Dedifferentiated amniotic fluid mesenchymal stem cell (primary cell): ENCODE results near the gene ABCC6.
"Not testable (repeated sequence)": the region's sequence is repeated elsewhere in the genome, so short reads cannot be mapped to it uniquely, and the experiment has no call there.

ENCODE experiments used
- DNase-seq: peaks from one replicate; pipeline ENCODE4 v3.0.0-alpha.2; 2016; ENCODE audit errors: extremely low spot score

ABCC6 gene

DNA sequence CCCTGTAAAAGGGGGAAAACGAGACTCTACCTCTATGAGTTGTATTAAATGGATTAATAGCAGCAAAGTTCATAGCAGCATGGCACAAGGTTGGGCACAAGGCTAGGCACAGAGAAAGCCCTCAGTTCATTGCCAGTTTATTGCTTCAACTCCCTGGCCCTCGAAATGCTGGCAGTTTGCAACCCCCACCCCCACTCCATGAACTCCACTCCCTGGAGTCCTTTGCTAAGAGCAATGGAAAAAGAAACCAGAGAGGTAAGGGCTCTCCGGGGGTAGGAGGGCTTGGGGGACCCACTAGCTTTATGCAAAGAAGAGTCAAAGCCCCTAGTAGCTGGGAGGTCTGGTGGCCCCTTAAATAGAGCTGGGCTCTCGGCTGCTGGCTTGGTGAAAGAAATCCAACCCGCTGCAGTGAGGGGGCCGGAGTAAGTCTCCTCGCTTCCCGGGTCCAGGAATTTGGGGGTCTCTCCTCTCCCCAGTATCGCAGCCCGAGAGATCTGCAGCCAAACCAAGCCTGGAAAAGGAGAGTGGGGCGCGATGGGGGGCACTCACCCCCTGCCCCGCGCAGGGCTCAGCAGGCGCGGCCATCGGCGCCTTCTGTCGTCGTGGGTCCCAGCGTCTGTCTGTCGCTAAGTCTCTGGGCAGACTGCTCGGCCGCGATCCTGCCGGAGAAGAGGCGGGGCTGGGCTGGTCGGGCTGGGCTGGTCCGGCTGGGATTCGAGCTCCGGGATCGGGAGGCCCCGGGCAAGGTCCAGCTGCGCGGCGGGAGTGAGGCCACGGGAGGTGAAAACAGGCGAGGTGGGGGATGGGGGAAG lies at the start of gene ABCC6:
Gene ABCC6 (minus strand): TSS at position 645 of the 812 bp plus-strand sequence. CDS start 60 bp downstream, at position 585.
- DNase-seq: not testable (repeated sequence)

DNA sequence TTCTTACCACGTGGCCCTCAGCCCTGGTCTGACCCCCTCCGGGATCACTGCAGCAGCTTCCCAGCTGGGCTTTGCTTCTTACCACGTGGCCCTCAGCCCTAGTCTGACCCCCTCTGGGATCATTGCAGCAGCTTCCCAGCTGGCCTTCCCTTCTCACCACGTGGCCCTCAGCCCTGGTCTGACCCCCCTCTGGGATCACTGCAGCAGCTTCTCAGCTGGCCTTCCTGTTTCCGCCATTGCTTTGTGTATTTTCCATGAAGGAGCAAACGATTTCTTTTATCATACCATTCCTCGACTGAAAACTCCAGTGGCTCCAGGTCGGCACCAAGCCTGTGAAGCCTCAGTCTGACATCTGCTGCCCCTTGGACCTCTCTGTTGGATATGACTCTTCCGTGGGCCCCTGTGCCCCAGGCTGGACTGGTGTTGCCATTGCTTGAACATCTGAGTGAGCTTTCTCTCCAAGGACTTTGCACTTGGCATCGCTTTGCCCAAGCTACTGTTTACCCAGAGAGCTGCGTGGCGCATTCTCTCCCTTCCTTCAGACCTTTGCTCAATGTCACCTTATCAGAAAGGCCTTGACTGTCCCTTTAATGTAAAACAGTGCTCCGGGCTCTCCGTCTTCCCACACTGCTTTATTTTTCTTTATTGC lies 49.4 kb upstream of the ABCC6 start:
- DNase-seq: not testable (repeated sequence)

DNA sequence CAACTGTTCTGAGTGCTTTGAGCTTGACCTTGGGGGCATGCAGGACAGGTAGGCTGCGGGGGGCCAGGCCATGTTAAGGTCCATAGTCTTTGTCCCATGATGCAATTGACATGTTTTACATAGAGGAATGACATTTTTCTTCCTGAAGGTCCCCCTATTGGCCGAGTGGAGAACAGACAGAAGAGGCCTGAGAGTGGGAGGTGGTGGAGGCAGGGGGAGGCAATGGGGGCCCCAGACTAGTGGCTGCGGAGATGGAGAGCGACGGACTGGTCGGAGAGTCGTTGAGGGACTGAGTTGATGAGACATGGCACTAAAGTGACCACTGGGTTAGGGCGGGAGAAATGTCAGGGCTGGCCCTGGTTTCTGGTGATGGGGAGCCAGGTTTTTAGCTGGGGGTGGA lies 48.4 kb upstream of the ABCC6 start:
- not testable (repeated sequence) for DNase-seq

DNA sequence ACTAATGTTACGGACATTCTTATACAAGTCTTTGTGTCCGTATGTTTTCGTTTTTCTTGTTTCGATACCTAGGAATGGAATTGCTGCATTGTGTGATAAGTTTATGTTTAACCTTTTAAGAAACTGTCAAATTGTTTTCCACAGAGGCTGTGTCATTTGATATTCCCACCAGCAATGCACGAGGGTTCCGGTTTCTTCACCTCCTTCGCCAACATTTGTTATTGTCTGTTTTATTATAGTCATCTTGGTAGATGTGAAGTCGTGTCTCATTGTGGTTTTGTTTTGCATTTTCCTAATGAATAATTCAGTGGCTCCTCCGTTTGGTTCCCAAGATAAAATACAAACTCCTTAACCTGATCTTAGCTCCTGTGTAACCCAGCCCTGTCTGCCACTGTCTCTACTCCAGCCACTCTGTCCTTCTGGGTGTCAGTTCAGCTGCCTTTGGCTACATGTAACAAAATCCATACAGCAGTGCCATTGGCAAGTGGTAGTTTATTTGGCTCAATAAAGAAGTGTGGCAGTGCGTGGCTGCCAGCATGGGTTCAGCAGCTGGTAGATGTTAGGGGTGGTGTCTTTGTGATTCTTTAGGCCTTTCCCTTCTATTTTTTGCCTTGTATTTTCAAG lies 45.0 kb upstream of the ABCC6 start:
- not testable (repeated sequence) for DNase-seq

DNA sequence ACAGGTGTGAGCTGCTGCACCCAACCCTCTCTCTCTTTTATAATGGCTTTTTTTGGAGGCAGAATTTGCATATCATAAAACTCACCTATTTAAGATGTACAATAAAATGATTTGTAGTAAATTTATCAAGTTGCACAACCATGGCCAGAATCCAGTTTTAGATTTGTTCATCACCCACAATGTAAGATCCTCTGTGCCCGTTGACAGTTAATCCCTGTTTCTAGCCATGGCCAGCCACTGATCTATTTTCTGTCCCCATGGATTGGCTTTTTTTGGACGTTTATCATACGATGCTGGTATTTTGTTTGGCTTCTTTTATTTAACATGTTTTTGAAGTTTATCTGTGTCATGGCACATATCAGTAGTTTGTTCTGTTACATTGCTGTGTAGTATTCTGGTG lies 44.4 kb upstream of the ABCC6 start:
- DNase-seq: not testable (repeated sequence)

DNA sequence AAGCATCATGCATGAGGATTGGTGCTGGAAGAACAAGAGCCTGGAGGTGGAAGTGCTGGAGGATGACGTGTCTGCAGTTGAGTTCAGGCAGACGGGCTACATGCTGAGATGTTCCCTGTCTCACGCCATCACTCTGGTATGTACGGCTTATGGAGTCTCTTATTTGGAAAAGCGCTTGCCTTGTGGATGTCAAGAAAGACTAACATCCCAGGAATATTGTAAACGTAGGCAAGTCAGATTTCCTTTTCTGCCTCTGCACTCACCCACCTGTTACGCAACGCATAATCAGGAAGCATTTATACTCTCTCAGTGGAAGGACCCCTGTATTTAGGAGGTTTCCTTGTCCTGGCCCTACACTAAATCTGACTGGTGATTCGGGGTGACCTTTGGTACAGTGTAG lies 41.8 kb upstream of the ABCC6 start:
- not testable (repeated sequence) for DNase-seq

DNA sequence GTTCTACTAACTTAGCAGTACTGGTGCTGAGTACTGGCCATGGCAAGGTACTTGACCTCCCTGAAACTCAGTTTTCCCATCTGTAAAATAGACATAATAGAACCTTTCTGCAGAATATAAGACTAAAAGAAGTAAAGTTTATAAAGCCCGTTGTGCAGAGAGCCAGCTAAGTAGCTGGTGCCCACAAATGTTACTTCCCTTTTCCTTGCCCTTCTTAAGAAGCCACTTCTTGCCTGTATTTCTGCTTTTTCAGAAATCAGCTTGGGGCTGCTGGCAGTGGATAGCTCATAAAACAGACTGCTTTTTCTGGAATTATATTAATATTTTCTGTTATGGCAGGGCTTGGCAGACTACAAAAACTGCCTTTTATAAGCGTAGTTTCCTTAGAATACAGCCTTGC lies 40.7 kb upstream of the ABCC6 start:
- DNase-seq: not testable (repeated sequence)

DNA sequence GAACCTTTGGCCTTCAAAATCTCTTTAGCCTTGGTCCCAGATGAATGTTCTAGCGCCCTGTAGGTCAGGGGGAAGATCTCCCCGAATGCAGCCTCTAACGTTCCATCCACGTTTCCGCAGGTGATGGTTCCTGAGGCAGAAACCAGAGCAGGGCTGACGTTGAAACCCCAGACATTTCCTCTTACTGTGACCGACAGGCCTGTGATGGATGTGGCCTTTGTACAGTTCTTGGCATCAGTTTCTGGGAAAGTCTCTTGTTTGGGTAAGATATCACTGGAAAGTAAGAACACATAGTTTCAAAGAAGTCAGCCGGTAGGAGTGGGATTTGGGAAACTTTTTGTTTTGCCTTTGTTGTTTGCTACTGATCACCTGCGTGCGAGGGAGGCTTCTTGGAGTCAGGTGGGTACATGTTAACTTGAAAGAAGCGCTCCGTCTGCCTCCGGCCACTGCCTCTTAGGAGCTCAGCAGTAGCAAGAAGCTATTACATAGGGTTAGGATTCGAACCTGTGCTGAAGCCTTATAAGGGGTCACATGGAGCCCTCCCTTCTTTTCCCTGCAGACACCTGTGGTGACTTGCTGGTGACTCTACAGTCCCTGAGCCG lies 39.8 kb upstream of the ABCC6 start:
- not testable (repeated sequence) for DNase-seq

DNA sequence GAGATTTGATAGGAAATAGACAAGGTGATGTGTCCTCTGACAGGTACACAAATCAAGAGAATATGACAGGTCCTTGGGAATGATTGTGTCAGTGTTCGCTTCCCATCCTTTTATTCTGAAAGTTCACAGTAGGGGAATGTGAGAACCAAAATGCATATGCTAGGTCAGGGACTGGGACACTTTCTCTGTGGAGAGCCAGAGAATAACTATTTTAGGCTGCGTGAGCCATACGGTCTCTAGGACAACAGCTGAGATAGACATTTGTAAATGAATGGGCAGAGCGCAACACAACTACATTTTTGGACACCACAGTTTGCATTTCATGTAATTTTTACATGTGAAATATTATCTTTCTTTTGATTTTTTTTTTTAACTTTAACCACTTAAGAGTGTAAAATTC lies 36.7 kb upstream of the ABCC6 start:
- not testable (repeated sequence) for DNase-seq

DNA sequence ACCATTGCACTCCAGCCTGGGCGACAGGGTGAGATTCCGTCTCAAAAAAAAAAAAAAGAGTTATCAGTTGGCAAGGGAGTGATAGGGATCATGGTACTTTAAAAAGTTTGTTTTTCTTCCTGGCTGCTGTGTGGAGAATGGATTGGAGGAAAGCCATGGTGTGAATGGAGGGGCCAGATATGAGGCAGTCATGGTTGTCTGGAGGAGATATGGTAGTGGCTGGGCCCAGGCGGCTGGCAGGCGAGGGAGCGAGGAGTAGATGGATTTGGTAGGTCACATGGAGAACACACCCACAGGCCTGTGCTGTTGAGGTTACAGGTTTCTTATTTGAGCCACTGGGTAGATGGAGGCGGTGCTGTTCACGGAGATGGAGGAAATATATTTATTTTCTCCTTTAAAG lies 35.5 kb upstream of the ABCC6 start:
- DNase-seq: not testable (repeated sequence)

DNA sequence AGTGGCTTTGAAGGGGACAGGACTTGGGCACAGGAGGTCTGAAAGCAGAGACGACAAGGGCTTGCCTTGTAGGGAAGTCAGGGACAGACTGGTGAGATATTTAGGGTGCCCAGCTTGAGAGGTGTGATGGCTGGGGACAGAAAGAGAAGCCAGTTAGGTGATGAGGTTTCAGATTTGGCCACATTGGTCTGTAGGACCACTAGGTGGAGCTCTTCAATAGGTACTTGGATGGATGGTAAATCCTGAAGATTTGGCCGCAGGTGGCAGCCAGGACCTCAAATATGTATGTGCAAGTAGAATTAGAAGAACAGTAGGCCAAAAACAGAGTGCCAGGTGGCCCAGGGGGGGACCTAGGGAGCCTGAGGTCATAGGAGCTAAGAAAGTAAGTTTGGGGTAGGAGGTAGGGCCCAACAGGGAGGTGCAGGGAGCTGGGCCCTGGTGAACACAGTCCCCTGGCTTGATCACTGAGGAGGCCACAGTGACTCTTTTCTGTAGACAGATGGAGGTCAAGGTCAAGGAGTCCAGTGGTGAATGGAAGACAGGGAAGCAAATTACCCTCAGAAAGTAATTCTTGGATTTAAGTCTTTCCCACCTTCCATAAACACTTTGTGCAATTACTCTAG lies 34.1 kb upstream of the ABCC6 start:
- DNase-seq: not testable (repeated sequence)

DNA sequence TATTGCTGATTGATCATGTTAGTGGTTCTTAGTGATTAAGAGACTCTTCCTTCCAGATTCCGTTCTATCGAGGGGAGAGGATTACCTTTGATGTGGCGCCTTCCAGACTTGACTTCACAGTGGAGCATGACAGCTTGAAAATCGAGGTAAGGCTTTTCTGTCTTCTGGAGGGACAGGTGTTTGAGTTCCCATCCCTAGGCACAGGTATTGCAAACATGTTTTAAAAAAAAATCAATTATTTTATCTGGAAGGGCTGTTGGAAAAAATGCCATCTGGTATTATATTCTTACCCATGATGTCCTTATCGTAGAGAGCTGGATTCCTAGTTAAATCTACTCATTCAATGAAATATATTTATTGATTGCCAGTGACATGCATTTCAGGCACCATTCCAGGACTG lies 29.1 kb upstream of the ABCC6 start:
- not testable (repeated sequence) for DNase-seq

DNA sequence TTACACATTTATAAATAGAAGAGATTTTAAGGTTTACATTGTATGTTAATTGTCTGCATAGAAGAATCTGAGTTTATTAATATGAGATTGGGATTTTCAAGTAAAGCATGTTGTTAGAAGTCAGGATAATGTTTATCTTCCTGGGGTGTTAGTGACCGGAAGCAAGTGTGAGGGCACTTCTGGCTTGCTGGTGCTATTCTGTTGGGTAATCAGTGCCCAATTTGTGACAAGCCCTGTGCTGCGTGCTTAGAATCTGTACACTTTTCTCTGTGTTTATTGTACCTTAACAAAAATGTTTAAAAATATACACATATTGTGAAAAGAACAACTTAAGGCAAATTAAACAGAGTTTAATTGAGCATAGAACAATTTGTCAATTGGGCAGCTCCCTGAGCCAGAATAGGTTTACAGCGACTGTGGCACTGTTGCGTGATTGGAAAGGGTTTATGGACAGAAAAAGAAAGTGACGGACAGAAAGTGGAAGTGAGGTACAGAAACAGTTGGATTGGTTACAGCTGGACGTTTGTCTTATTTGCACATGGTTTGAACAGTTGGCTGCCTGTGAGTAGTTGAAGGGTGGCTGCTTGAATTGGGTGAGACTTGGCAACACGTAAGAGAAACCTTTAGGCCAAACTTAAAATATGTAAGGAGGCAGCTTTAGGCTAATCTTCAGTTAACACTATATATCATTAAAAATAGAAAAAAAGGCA lies 26.5 kb upstream of the ABCC6 start:
- DNase-seq: not testable (repeated sequence)

DNA sequence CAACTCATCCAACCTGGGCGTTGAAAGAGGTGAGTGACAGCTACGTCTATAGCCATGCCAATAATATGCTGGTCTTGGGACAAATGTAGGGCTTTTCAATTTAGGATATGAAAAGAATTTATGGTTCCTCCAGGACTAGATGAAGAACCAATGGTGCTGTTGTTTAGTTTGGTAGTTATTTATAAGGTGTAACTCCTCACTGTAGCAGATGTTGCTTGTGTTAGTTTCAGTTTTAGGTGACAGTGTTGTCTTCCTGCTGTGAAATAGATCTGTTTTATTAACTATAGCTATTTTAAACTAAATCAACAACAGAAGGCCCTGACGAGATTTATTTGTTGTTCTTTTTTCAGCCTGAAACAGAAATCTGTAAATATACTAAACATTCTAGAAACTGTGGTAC lies 24.1 kb upstream of the ABCC6 start:
- not testable (repeated sequence) for DNase-seq

DNA sequence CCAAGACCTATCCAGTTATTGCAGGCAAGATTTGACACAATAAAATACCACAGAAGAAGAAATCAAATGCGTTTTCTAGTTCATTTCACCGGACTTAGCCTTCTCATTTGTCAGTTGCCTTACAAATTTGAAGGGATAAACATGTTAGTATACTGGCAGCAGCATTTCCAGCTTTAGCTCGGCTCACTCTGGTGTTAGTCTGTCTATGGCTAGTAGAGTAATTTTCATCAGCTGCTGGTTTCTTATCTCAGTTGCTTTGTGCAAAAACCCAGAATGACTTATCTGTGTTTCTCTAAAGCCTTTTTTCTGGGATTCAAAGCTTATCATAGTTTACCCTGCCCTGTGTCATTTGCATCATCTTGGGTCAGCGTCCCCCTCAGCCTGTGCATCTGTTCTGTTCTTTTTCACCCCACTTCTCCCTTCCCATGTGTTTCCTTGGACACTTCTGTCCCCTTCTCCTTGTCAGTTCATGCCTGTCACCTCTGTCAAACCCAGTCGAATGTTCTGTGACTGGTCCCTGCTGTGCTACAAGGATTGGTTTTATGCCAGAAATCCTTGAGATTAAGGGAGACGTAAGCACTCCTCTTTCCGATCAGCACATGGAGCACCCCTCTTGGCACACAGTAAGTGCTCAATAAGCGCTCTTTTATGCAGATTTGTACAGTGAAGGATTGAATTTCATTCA lies 23.4 kb upstream of the ABCC6 start:
- not testable (repeated sequence) for DNase-seq

DNA sequence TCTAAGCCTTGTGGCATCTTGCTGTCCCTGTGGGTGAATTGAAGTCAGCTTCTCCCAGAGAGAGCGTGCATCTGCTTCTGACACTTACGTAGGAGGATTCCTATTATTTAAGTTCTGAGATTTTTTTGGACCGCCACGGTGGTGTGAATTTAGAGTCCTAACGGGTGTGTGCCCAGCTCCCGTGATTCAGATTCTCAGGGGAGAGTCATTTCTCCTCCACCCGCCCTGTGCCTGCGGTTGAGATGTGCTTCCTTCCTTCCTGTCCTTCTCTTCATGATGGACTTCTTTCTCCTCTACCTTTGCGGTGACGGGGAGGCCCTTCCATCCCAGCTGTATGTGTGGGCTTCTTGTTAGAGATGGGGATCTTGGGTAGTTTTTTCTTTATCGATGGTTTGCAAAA lies 20.6 kb upstream of the ABCC6 start:
- DNase-seq: not testable (repeated sequence)

DNA sequence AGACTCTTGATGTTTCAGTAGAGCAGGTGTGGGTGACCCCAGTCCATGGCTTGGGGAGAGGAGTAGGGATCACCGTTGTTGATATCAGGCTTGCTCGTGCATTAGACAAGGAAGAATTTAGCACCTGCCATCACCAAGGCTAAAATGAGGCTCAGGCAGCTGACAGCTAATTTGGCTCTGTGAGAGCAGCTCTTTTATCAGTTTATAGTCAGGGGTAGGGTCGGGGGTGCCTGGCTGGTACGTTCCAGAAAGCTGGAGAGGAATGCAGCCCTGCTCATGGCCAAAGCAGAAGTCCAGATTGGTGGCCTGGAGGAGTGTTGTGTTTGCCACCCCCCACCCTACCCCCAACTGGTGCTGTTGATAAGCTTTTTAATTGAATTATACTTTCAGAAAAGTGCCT lies 17.4 kb upstream of the ABCC6 start:
- DNase-seq: not testable (repeated sequence)

DNA sequence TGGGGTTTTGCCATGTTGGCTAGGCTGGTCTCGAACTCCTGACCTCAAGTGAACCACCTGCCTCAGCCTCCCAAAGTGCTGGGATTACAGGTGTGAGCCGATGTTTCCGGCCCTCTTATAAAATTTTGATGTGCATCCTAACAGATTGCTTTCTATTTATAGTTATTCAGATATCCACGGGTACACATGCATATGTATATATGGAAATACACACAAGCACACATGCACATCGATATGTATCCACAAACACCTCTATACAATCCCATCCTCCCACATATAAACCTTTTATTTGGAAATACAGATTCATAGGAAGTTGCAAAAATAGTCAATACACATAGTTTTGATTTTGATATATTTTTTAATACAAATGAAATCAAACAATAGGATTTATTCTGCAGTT lies 14.4 kb upstream of the ABCC6 start:
- not testable (repeated sequence) for DNase-seq

DNA sequence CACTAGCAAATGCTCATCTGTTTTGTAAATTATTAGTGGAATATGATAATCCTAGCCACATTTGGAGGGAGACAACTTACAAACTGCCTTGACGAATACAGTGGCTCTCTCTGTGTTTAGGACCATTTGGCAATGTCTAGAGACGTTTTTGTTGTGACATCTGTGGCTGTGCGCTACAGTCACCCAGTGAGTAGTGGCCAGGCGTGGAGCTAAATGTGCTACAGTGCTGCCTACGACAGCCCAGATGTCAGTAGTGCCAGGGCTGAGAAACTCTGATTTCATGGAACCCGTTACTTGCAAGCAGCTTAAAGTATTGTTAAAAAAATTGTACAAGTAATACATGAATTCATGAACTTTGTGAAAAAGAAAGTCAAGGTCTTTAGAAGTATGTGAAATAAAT lies 13.8 kb upstream of the ABCC6 start:
- not testable (repeated sequence) for DNase-seq

DNA sequence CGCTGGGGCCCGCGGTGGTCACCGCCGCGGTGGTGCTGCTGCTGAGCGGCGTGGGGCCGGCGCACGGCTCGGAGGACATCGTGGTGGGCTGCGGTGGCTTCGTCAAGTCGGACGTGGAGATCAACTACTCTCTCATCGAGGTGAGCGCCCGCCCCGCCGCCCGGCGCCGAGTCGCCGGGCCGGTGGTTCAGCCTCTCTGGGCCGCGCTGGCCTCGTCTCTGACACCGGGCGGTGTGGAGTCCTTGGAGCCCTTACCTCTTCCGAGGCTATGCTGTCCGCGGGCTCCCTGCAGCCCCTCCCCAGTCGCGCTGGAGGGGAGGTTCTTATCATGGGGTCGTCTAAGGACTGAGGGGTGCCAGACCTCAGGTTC lies 9.4 kb upstream of the ABCC6 start:
- DNase-seq: not testable (repeated sequence)
